ENCODE results near the gene ROR2.

ROR2 gene

GRCh38 chr9:91534374-91534773, 415.7 kb downstream of the ROR2 start:
- no peak for TF ChIP-seq CTCF (IDR thresholded peaks at IDR 0.05; ENCODE audit: low read depth, low read length, missing control alignments)
- DNase-seq (ENCODE audit: low read depth): no peak
- H3K4me3 ChIP-seq (ENCODE audit: low read depth, low read length): no peak overlapping the region

GRCh38 chr9:91533382-91533781, 416.6 kb downstream of the ROR2 start:
- TF ChIP-seq CTCF (IDR thresholded peaks at IDR 0.05; ENCODE audit: low read depth, low read length, missing control alignments): no peak
- DNase-seq (ENCODE audit: low read depth): no peak
- no peak overlapping the region for H3K4me3 ChIP-seq (ENCODE audit: low read depth, low read length)

GRCh38 chr9:91532325-91532724, 417.7 kb downstream of the ROR2 start:
- H3K4me3 ChIP-seq (ENCODE audit: low read depth, low read length): no peak overlapping the region
- no peak for TF ChIP-seq CTCF (IDR thresholded peaks at IDR 0.05; ENCODE audit: low read depth, low read length, missing control alignments)
- DNase-seq (ENCODE audit: low read depth): no peak

- no peak for TF ChIP-seq CTCF (IDR thresholded peaks at IDR 0.05; ENCODE audit: low read depth, low read length, missing control alignments)
- no peak overlapping the region for H3K4me3 ChIP-seq (ENCODE audit: low read depth, low read length)
- DNase-seq (ENCODE audit: low read depth): no peak
Measured at GRCh38 chr9:91530829-91531228, 419.2 kb downstream of the ROR2 start.

- H3K4me3 ChIP-seq (ENCODE audit: low read depth, low read length): no peak overlapping the region
- no peak for DNase-seq (ENCODE audit: low read depth)
- TF ChIP-seq CTCF (IDR thresholded peaks at IDR 0.05; ENCODE audit: low read depth, low read length, missing control alignments): no peak
Measured at GRCh38 chr9:91522481-91522880, 427.5 kb downstream of the ROR2 start.

- DNase-seq (ENCODE audit: low read depth): no peak
- TF ChIP-seq CTCF (IDR thresholded peaks at IDR 0.05; ENCODE audit: low read depth, low read length, missing control alignments): no peak
- H3K4me3 ChIP-seq (ENCODE audit: low read depth, low read length): no peak overlapping the region
Measured at GRCh38 chr9:91519520-91520277, 430.3 kb downstream of the ROR2 start.

- no peak for TF ChIP-seq CTCF (IDR thresholded peaks at IDR 0.05; ENCODE audit: low read depth, low read length, missing control alignments)
- no peak overlapping the region for H3K4me3 ChIP-seq (ENCODE audit: low read depth, low read length)
- no peak for DNase-seq (ENCODE audit: low read depth)
Measured at GRCh38 chr9:91518462-91518861, 431.6 kb downstream of the ROR2 start.

Measured in GM12864 (cell line).